Measurements from ENCODE around the gene APBB2. TPM values are rescaled to one million over a fixed set of nuclear protein-coding genes. Genes with fewer than 3 reads are reported as not detected.
"Not testable (repeated sequence)": the region's sequence is repeated elsewhere in the genome, so short reads cannot be mapped to it uniquely, and the experiment has no call there.

APBB2 gene
- total RNA-seq, 2 experiments from 2014 or later = 3.1 to 5.5 TPM

GRCh38 chr4:40934676-40935075 is 279.7 kb downstream of the APBB2 start:
- Mint-ChIP-seq H3K27me3 (no peaks in the 10 kb centered on the region), H3K27ac (no peak overlapping the region), H3K4me3 (no peak overlapping the region), H3K36me3 (no peaks in the 10 kb centered on the region), H3K9me3 (no peaks in the 10 kb centered on the region), H3K4me1 (no peaks in the 10 kb centered on the region)
- no peak for DNase-seq

DNA sequence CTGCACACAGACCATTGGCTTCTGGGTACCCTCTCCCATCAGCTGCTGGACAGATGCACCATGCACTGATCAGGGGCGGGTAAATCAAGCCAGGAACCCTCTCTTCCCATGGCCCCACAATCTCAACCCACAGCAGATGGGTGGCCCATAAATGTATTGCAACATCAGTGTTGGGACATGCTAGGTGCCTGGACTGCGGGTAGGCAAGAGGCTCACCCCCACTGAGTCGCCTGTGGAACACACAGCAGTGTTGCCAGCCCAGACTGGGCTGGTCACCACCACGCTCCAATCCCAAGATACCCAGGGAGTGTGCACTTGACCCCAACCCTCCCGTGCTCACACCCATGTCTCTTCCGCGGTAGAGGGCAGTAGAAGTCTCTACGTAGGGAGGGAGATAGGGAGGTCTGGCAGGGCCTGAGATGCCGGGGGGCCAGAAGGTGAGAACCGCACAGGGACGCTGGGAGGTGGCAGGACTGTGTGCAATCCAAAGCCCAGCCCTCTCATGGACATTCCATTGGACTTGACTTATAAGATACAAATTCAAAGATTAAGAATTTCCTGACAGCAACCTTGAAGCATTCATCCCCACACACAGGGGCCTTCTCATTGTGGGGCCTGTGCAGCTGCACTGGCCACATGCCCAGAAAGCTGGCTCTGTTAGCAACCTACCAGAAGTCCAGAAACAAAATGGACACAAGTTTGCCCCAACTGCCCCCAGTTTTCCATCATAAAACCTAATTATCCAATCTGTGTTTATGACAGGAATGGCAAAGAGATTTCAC is 280.9 kb downstream of the APBB2 start:
- Mint-ChIP-seq H3K9me3 (no peaks in the 10 kb centered on the region), H3K4me1 (no peaks in the 10 kb centered on the region), H3K36me3 (no peaks in the 10 kb centered on the region), H3K4me3 (no peak overlapping the region), H3K27ac (no peak overlapping the region), H3K27me3 (no peaks in the 10 kb centered on the region)
- no peak for DNase-seq

- Mint-ChIP-seq H3K4me1 (peaks cover 5% of the 10 kb centered on the region), H3K9me3 (no peaks in the 10 kb centered on the region)
Observed at GRCh38 chr4:40931841-40932240, 282.5 kb downstream of the APBB2 start.

DNA sequence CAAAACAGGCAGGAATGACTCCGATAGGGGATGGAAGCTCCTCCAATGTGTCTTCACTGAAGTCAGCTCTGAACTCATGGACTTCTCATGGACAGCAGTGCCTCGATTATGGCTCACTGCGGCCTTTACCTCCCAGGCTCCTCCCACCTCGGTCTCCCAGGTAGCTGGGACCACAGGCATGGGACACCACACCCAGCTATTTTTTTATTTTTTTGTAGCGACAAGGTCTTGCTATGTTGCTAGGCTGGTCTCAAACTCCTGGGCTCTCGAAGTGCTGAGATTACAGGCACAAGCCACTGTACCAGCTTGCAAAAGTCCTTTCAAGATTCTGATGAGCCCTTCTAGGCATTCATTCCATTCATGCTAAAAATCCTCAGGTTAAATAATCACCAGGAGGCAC is 283.1 kb downstream of the APBB2 start:
- no peak for DNase-seq
- Mint-ChIP-seq H3K4me1 (peaks cover 5% of the 10 kb centered on the region), H3K27me3 (peaks cover 21% of the 10 kb centered on the region), H3K27ac (no peak overlapping the region), H3K4me3 (no peak overlapping the region), H3K36me3 (no peaks in the 10 kb centered on the region), H3K9me3 (no peaks in the 10 kb centered on the region)

More at GRCh38 chr4:40931841-40932240, 282.5 kb downstream of the APBB2 start:
- no peak for DNase-seq
- Mint-ChIP-seq H3K27ac (no peak overlapping the region), H3K27me3 (peaks cover 15% of the 10 kb centered on the region), H3K36me3 (no peaks in the 10 kb centered on the region), H3K4me3 (no peak overlapping the region)

- no peak for DNase-seq
- Mint-ChIP-seq H3K27me3 (peaks cover 27% of the 10 kb centered on the region), H3K36me3 (peaks cover 5% of the 10 kb centered on the region), H3K27ac (no peak overlapping the region), H3K9me3 (no peaks in the 10 kb centered on the region), H3K4me1 (peaks cover 9% of the 10 kb centered on the region), H3K4me3 (no peak overlapping the region)
Observed at GRCh38 chr4:40927074-40927473, 287.3 kb downstream of the APBB2 start.

GRCh38 chr4:40924793-40925117 is 289.6 kb downstream of the APBB2 start:
- peaks cover 13% of the 10 kb centered on the region for H3K4me1 Mint-ChIP-seq
- no peak overlapping the region for H3K4me3 Mint-ChIP-seq
- no peak overlapping the region for H3K27ac Mint-ChIP-seq

GRCh38 chr4:40924096-40924792 is 290.1 kb downstream of the APBB2 start:
- Mint-ChIP-seq H3K9me3 (peaks cover 2% of the 10 kb centered on the region), H3K27me3 (peaks cover 27% of the 10 kb centered on the region), H3K36me3 (peaks cover 5% of the 10 kb centered on the region), H3K4me1 (peaks cover 13% of the 10 kb centered on the region), H3K27ac (peak overlapping the region; percentile 80), H3K4me3 (no peak overlapping the region)
- DNase-seq = peak; percentile 68

More at GRCh38 chr4:40924793-40925117, 289.6 kb downstream of the APBB2 start:
- no peak for DNase-seq
- Mint-ChIP-seq H3K27me3 (peaks cover 27% of the 10 kb centered on the region), H3K36me3 (peaks cover 5% of the 10 kb centered on the region), H3K9me3 (peaks cover 2% of the 10 kb centered on the region)

DNA sequence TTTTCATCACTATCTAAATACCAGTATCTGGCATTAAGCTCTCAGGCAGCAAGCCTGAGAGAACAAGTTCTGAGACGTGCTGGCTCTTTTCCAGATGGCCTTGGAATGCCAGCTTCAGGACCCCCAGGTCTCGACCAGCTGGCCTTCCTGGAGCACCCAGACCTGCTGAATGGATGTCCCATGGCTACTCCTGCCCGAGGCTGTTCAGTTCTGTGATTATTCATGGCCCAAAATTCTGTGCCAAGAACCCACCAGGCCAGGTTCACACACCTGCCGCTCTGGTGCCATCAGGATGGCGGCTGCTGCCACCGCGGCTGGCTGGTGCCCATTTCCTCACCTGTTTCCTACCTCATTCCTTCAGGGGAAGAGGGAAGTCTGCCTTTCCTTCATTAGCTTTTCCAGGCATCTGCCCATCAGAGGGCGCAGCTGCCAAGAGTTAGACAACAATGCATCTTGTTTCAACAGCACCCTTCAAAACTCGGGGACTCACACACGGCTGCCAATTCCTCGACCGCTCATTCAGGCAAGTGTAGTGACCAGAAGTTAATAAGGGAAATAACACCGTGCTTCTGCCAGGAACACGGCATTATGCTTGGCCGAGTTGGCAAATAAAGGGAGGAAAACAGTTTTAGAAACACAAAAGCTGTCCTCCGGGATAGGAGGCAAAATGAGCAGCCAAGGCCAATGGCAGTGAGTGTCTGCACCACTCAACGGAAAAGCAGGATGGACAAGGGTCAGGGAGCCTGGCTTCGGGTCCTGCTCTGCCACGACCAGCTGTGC is 290.8 kb downstream of the APBB2 start:
- no peak overlapping the region for H3K27ac Mint-ChIP-seq
- no peak overlapping the region for H3K4me3 Mint-ChIP-seq
- peaks cover 2% of the 10 kb centered on the region for H3K9me3 Mint-ChIP-seq
- H3K27me3 Mint-ChIP-seq = peaks cover 27% of the 10 kb centered on the region
- H3K36me3 Mint-ChIP-seq = peaks cover 5% of the 10 kb centered on the region
- DNase-seq = no peak
- peaks cover 13% of the 10 kb centered on the region for H3K4me1 Mint-ChIP-seq

DNA sequence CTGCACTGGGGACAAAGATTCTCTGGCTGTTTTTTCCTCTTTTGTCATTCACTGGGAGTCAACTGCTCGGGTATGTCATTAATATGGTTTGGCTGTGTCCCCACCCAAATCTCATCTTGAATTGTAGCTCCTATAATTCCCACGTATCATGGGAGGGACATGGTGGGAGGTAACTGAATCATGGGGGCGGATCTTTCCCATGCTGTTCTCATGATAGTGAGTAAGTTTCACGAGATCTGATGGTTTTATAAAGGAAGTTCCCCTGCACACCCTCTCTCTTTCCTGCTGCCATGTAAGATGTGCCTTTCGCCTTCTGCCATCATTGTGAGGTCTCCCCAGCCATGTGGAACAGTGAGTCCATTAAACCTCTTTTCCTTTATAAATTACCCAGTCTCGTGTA is 294.4 kb downstream of the APBB2 start:
- not testable (repeated sequence) for H3K9me3 Mint-ChIP-seq, H3K4me3 Mint-ChIP-seq, H3K27me3 Mint-ChIP-seq, DNase-seq, H3K27ac Mint-ChIP-seq, H3K36me3 Mint-ChIP-seq
- peaks cover 13% of the 10 kb centered on the region for H3K4me1 Mint-ChIP-seq

- no peaks in the 10 kb centered on the region for H3K27me3 Mint-ChIP-seq
- DNase-seq = no peak
- H3K4me3 Mint-ChIP-seq = no peak overlapping the region
- H3K9me3 Mint-ChIP-seq = peaks cover 2% of the 10 kb centered on the region
- H3K36me3 Mint-ChIP-seq = no peaks in the 10 kb centered on the region
- H3K4me1 Mint-ChIP-seq = peaks cover 9% of the 10 kb centered on the region
- H3K27ac Mint-ChIP-seq = no peak overlapping the region
Observed at GRCh38 chr4:40918330-40918729, 296.0 kb downstream of the APBB2 start.

DNA sequence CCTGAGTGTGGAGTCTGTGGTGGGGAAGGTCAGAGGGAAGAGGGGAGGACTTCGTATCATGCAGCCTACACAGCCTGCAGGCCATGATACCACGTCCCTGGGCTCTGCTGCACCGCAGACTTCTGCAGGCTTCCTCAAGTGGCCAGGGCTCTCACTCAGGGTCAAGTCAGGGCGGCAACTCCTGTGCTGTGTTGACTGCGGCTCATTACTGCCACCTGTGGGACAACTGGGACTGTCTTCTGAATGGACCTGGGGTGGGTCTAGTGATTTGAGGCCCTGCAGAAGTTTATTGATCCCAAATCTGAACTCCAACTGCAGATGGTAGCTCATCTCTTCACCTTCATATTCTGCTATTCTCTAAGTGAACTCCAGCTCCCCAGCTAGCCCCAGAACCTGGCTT is 297.5 kb downstream of the APBB2 start:
- no peaks in the 10 kb centered on the region for H3K27me3 Mint-ChIP-seq
- H3K36me3 Mint-ChIP-seq = no peaks in the 10 kb centered on the region
- no peak overlapping the region for H3K4me3 Mint-ChIP-seq
- H3K27ac Mint-ChIP-seq = no peak overlapping the region
- DNase-seq = peak; percentile 41
- H3K4me1 Mint-ChIP-seq = peaks cover 9% of the 10 kb centered on the region
- H3K9me3 Mint-ChIP-seq = peaks cover 2% of the 10 kb centered on the region

GRCh38 chr4:40916218-40916555 is 298.2 kb downstream of the APBB2 start:
- Mint-ChIP-seq H3K27me3 (no peaks in the 10 kb centered on the region), H3K27ac (no peak overlapping the region), H3K9me3 (peaks cover 2% of the 10 kb centered on the region), H3K4me3 (no peak overlapping the region), H3K4me1 (peaks cover 11% of the 10 kb centered on the region), H3K36me3 (no peaks in the 10 kb centered on the region)
- no peak for DNase-seq

DNA sequence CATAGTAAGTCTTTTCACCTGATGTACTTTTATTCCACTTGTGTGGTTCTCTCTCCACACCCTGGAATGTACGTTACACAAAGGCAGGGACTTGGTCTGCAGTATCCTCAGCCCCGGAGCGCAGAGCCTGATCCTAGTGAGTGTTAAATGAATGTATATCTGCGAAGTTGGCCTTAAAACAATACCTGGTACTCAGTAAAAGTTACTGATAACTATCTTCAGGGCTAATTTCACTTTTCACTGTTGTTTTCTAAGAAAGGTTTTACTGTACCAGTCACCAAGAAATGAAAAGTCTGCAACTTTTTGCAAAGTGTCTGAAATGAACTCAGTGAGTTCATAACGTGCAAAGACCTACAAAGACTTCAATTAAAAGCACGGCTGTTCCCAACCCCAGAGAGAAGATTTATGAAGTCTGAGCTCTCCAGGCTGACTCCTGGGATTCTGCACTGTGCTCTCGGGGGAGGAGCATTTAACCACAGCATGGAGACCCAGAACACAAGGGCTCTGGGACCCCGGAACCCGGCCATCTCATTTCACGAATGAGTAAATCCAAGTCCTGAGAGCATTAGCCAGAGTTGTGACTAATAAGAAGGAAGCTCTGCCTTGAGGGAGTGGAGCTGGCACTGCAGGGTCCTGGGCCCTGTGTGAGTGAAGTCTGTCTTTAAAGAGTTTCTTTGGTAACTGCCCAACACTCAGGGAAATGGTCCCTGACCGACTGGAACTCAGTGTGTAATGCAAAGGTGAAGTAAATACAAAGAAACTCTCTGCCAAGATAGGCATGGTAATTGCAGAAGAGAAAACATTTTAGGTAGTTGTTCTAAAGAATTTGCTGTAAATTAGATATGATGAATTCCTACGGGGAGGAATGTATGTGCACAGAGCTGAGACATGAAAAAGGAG is 298.8 kb downstream of the APBB2 start:
- H3K36me3 Mint-ChIP-seq = no peaks in the 10 kb centered on the region
- peaks cover 2% of the 10 kb centered on the region for H3K9me3 Mint-ChIP-seq
- DNase-seq = no peak
- H3K4me1 Mint-ChIP-seq = peaks cover 11% of the 10 kb centered on the region
- H3K27ac Mint-ChIP-seq = peak overlapping the region; percentile 21
- H3K27me3 Mint-ChIP-seq = no peaks in the 10 kb centered on the region
- H3K4me3 Mint-ChIP-seq = no peak overlapping the region

GRCh38 chr4:40912460-40913184 is 301.7 kb downstream of the APBB2 start:
- no peak overlapping the region for H3K27ac Mint-ChIP-seq
- H3K4me3 Mint-ChIP-seq = no peak overlapping the region
- DNase-seq = no peak
- no peaks in the 10 kb centered on the region for H3K9me3 Mint-ChIP-seq
- peaks cover 12% of the 10 kb centered on the region for H3K36me3 Mint-ChIP-seq
- H3K27me3 Mint-ChIP-seq = no peaks in the 10 kb centered on the region
- peaks cover 23% of the 10 kb centered on the region for H3K4me1 Mint-ChIP-seq

All from activated naive CD8-positive, alpha-beta T cell treated with anti-CD3 and anti-CD28 coated beads for 36 hours (primary cell).